Activated CD8-positive, alpha-beta memory T cell treated with anti-CD3 and anti-CD28 coated beads for 48 hours (primary cell): ENCODE measurements around the gene SERPINE3.

ENCODE experiments used
- DNase-seq, 3 experiments: peaks; one replicate each; pipeline ENCODE4 v3.0.0-alpha.2; 2020; ENCODE audit warnings: low read depth in 2 of 3, low spot score in 2 of 3

The SERPINE3 gene

GRCh38 chr13:51361106-51361505 is 21.6 kb downstream of the SERPINE3 start:
- DNase-seq, result no peak

DNA sequence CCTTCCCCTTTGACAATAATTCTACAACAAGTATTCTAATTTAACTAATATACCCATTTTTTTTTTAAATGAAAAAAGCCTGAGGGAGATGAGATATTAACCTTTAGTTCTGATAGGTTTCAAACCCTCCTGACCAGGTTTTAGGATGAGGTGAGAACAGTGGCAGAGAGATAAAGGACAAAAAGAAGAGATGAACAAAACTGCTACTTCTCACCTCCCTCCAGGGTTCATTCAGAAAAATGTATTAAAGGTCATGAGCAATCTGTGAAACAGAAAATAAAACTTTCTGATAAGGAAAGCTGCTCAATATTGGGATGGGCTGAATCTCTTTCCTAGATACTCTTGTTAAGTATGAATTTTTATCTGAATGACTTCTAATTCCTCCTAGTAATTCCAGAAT is 24.1 kb downstream of the SERPINE3 start:
- no peak for DNase-seq

DNA sequence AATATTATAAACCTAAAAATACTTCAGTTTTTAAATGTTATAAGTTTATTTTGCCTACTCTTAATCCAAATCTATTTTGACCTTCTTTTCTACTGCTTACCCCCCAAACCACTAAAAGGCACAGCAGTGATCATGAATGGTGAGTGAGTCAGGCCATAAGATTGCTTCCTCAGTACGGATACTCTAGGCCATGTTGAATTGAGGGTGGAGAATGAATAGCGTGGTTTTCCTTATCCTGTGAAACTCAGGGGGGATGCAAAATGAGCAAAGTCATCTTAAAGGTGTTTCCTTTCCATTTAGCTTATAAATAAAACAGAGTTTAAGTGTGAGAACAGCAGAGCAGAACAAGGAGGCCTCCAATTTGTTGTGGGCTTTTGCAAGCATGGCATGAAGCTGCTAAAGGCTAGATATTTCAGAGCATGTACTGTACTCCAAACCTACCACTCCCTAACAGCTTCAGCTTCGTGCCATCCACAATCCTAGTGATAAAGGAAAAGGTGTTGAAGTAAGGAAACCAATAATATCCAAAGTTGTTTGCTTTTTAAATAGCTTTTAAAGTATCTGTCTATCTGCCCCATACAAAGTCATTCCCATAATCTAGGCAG is 25.0 kb downstream of the SERPINE3 start:
- DNase-seq, result no peak

- no peak for DNase-seq
Measured at GRCh38 chr13:51370116-51370515, 30.6 kb downstream of the SERPINE3 start.

- DNase-seq, result no peak
Measured at GRCh38 chr13:51370811-51371210, 31.3 kb downstream of the SERPINE3 start.

GRCh38 chr13:51371768-51372399 is 32.4 kb downstream of the SERPINE3 start:
- no peak for DNase-seq

DNA sequence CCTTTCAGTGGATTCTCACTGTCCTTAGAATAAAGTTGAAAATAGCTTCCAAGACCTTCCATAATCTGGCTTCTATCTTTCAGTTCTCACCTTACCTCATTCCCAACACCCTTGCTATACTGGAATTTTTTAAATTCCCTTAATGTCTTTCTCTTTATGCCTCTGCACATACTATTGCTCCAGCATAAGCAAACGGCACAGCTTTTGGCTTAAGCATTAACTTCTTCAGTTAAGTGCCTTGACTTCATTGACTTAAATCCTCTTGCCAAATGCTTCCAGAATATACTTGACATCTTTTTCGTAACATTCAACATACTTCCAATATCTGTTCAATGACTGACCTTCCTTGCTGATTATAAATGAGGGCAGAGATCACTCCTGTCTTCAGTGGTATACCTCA is 34.0 kb downstream of the SERPINE3 start:
- DNase-seq, result no peak

- DNase-seq, result no peak
Measured at GRCh38 chr13:51380269-51380668, 40.8 kb downstream of the SERPINE3 start.

DNA sequence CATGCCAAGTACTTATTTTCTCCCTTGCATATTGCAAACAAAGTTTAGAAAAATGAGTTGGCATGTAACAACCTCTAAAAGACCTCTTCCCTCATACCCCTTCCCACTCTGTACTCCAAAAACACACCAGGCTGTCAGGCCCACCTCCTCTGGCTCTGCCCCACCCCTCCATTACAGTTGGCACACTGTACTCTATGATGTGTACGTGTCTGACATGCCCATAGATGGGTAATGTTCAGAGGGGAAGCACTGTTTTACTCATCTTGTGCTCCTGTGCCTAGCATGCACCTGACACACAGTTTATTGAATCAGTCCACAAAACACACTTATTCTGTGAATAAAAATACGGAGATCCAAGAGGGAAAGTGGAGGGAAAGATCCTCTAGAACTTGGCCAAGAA is 45.6 kb downstream of the SERPINE3 start:
- no peak for DNase-seq

GRCh38 chr13:51394724-51395123 is 55.2 kb downstream of the SERPINE3 start:
- DNase-seq, result no peak

GRCh38 chr13:51396352-51396751 is 56.9 kb downstream of the SERPINE3 start:
- no peak for DNase-seq

GRCh38 chr13:51397262-51397941 is 57.9 kb downstream of the SERPINE3 start:
- no peak for DNase-seq

DNA sequence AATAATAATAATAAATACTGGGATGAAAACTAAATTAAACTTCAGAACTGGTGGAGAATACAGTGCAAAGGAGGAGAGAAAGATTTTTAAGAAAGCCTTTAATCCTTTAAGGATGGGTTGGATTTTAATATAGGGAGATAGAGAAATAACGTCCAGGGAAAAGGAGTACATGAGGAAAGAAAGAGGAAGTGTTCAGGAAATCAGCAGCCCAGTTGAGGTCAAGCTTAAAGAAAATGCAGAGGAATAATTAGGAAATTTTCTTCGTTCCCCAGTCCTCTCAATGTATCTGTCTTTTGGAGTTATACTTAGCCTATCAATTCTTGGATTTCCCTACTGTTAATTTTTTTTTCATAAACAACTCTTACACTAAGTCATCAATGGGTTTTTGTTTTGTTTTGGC is 65.7 kb downstream of the SERPINE3 start:
- no peak for DNase-seq

DNA sequence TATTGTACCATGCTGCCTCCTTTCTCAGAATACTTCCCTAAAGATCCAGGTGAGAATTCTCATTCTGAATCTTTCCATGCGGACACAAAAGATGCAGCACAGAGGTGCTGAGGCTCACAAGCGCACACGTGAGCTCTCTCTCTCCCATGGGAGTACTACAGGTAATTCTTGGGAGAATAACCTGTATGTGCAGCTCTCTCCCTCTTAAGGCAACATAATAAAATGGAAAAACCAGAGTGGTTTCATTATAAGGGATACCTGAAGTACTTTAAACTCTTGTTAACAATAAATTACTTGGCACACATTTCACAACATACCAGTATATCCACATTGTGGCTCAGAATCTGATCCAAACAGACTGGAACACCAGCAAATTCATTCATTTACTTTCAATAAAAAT is 72.9 kb downstream of the SERPINE3 start:
- no peak for DNase-seq
